HG03280 (cell line): Measurements from ENCODE around the gene B3GNT4.
"Not testable (repeated sequence)": the region's sequence is repeated elsewhere in the genome, so short reads cannot be mapped to it uniquely, and the experiment has no call there.

Experiments used
- ATAC-seq: cut with Tn5 transposase; IDR thresholded peaks from one replicate; pipeline ENCODE4 v1.9.1; 2021; ENCODE audit warnings: mild to moderate bottlenecking, moderate library complexity; ENCODE audit not compliant: unreplicated experiment

Gene B3GNT4

GRCh38 chr12:122187466-122187865, 16.0 kb upstream of the B3GNT4 start:
- ATAC-seq = no peak

GRCh38 chr12:122189626-122190475, 13.7 kb upstream of the B3GNT4 start:
- no peak for ATAC-seq

GRCh38 chr12:122190842-122191668, 12.5 kb upstream of the B3GNT4 start:
- no peak for ATAC-seq

- no peak for ATAC-seq
These were observed 11.1 kb upstream of the B3GNT4 start for GRCh38 chr12:122192441-122192840.

- ATAC-seq = no peak
These were observed 8.7 kb upstream of the B3GNT4 start for GRCh38 chr12:122194804-122195203.

GRCh38 chr12:122195405-122195804, 8.1 kb upstream of the B3GNT4 start:
- no peak for ATAC-seq

- no peak for ATAC-seq
These were observed 5.9 kb upstream of the B3GNT4 start for GRCh38 chr12:122197612-122197966.

GRCh38 chr12:122199484-122200355, 3.8 kb upstream of the B3GNT4 start:
- no peak for ATAC-seq

GRCh38 chr12:122200541-122201175, 2.9 kb upstream of the B3GNT4 start:
- ATAC-seq = no peak

GRCh38 chr12:122201381-122201780, 2.1 kb upstream of the B3GNT4 start:
- ATAC-seq = no peak

- ATAC-seq = no peak
These were observed 1.5 kb upstream of the B3GNT4 start for GRCh38 chr12:122202017-122202416.

- not testable (repeated sequence) for ATAC-seq
These were observed 698 bp upstream of the B3GNT4 start for GRCh38 chr12:122202811-122203210.

GRCh38 chr12:122204167-122205052, 901 bp downstream of the B3GNT4 start:
- no peak for ATAC-seq

- no peak for ATAC-seq
These were observed 1.8 kb downstream of the B3GNT4 start for GRCh38 chr12:122205053-122205925.

GRCh38 chr12:122206111-122206881, 2.8 kb downstream of the B3GNT4 start:
- no peak for ATAC-seq

- ATAC-seq = no peak
These were observed 3.5 kb downstream of the B3GNT4 start for GRCh38 chr12:122206976-122207375.

GRCh38 chr12:122207391-122207790, 3.9 kb downstream of the B3GNT4 start:
- ATAC-seq = no peak
